ENCODE data around the gene PIGQ. TPM values are rescaled to one million over a fixed set of nuclear protein-coding genes. Genes with fewer than 3 reads are reported as not detected.

PIGQ gene
- total RNA-seq, 1 experiment from 2014 or later = 58.0 TPM

DNA sequence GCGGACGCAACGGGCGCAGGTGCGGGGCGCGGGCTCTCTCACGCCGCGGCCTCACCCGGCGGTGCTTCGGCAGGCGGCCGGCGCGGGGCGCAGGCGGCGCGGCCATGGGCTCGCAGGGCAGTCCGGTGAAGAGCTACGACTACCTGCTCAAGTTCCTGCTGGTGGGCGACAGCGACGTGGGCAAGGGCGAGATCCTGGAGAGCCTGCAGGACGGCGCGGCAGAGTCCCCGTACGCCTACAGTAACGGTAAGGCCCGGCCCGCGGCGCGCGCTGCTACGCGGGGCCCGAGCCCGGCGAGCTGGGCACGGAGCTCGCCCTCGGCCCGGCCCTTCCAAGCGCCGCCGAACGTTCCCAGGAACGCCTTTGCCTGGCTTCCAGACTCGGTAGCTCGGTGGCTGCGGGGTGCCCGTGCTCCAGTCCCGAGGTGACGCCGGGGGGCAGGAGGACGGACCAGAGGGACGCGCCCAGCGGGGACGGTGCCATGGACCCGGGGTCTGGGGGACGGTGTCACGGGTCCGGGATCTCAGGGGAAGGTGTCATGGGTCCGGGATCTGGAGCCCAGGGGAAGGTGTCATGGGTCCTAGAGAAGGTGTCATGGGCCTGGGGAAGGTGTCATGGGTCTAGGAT lies 20.5 kb downstream of the PIGQ start:
- Mint-ChIP-seq H3K4me1 (peaks cover 16 to 26% of the 10 kb centered on the region in 2 experiments), H3K4me3 (peak overlapping the region; percentile 77 to 86), H3K36me3 (ENCODE audit: insufficient read depth in 1 of 3, low read depth in 3 of 3) (peaks cover 0 to 12% (median 7%) of the 10 kb centered on the region in 3 experiments; a peak in 6 of 7 replicates), H3K27me3 (ENCODE audit: low read depth) (peaks cover 51% of the 10 kb centered on the region), H3K9me3 (0 out of 5 replicates have a peak, but pooled peaks cover 0 to 3% of the 10 kb centered on the region in 2 experiments), H3K27ac (peak overlapping the region in 1 of 3 experiments; percentile 47; a peak in 2 of 7 replicates)
- Histone ChIP-seq H3K4me2 (ENCODE audit: insufficient read depth, insufficient read length, low read length) (peak overlapping the region; percentile 61), H3K14ac (ENCODE audit: insufficient read depth, low read length) (no peak overlapping the region; the same call in 1 of the 2 replicates), H3T11ph (ENCODE audit: low read length) (no peak overlapping the region), H2BK15ac (ENCODE audit: low read depth, low read length) (no peak overlapping the region), H4K91ac (ENCODE audit: insufficient read length, low read depth, low read length) (no peak overlapping the region), H4K20me1 (ENCODE audit: control insufficient read depth, insufficient read depth, insufficient read length) (no peaks in the 10 kb centered on the region), H2BK12ac (ENCODE audit: insufficient read length, low read depth, low read length) (no peak overlapping the region), H2AFZ (ENCODE audit: low read length) (no peak overlapping the region), H4K8ac (replicated peaks; ENCODE audit: insufficient read length, low read depth, low read length) (no peak overlapping the region), H3K9ac (ENCODE audit: extremely low read depth, insufficient read length, low read length) (no peak overlapping the region), H3K23ac (ENCODE audit: insufficient read length, low read depth, low read length) (no peak overlapping the region), H3K27me3 (ENCODE audit: insufficient read depth, low read length) (peaks cover 7% of the 10 kb centered on the region; the same call in 1 of the 2 replicates), H3K4me1 (ENCODE audit: insufficient read depth, low read length) (no peaks in the 10 kb centered on the region), H3K56ac (ENCODE audit: insufficient read length, low read depth, low read length) (no peak overlapping the region), H3K79me1 (ENCODE audit: insufficient read depth, low read depth, low read length, poor library complexity, severe bottlenecking) (peaks cover 3% of the 10 kb centered on the region), H3K23me2 (ENCODE audit: insufficient read length, low read depth, low read length, poor library complexity, severe bottlenecking) (peaks cover 5% of the 10 kb centered on the region), H2BK20ac (ENCODE audit: low read depth, low read length, poor library complexity, severe bottlenecking) (no peak overlapping the region), H3K4ac (ENCODE audit: low read depth, low read length) (no peak overlapping the region), H3K79me2 (ENCODE audit: insufficient read depth, low read length) (no peaks in the 10 kb centered on the region; the same call in 1 of the 2 replicates), H4K5ac (ENCODE audit: insufficient read length, low read depth, low read length) (no peak overlapping the region), H3K9me3 (ENCODE audit: control insufficient read depth, low read depth, low read length) (no peaks in the 10 kb centered on the region), H2BK120ac (ENCODE audit: low read depth, low read length, poor library complexity, severe bottlenecking) (no peak overlapping the region), H3K27ac (ENCODE audit: insufficient read length, low read depth, low read length) (no peak overlapping the region), H2AK5ac (ENCODE audit: insufficient read length, low read length) (no peak overlapping the region), H2BK5ac (ENCODE audit: insufficient read length, low read length) (no peak overlapping the region), H3K18ac (ENCODE audit: insufficient read length, low read depth, low read length) (no peak overlapping the region)
- TF ChIP-seq, protein P1, sequence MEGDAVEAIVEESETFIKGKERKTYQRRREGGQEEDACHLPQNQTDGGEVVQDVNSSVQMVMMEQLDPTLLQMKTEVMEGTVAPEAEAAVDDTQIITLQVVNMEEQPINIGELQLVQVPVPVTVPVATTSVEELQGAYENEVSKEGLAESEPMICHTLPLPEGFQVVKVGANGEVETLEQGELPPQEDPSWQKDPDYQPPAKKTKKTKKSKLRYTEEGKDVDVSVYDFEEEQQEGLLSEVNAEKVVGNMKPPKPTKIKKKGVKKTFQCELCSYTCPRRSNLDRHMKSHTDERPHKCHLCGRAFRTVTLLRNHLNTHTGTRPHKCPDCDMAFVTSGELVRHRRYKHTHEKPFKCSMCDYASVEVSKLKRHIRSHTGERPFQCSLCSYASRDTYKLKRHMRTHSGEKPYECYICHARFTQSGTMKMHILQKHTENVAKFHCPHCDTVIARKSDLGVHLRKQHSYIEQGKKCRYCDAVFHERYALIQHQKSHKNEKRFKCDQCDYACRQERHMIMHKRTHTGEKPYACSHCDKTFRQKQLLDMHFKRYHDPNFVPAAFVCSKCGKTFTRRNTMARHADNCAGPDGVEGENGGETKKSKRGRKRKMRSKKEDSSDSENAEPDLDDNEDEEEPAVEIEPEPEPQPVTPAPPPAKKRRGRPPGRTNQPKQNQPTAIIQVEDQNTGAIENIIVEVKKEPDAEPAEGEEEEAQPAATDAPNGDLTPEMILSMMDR (conservative IDR thresholded peaks at IDR 0.05) = no peak
- WGBS (ENCODE audit: extremely low coverage, insufficient read length, low lambda C conversion rate) = no CpG with 5 or more reads among the region's 71 CpGs
- no peak for DNase-seq
